Ishikawa (cell line): Measurements from ENCODE around the gene ETNK2.

Experiments
- CEBPB ChIP-seq: IDR thresholded peaks from 2 replicates; pipeline ENCODE4 v1.6.1; 2012
- CREB1 ChIP-seq: IDR thresholded peaks from 2 replicates; pipeline ENCODE4 v1.6.1; 2012; ENCODE audit warnings: low read depth
- EGR1 ChIP-seq: IDR thresholded peaks from 2 replicates; pipeline ENCODE4 v1.6.1; 2012
- EP300 ChIP-seq: IDR thresholded peaks from 2 replicates; pipeline ENCODE4 v1.6.1; 2012; ENCODE audit warnings: borderline replicate concordance
- FOXM1 ChIP-seq: IDR thresholded peaks from 2 replicates; pipeline ENCODE4 v1.6.1; 2012; ENCODE audit warnings: low read depth, borderline replicate concordance
- MAX ChIP-seq: IDR thresholded peaks from 2 replicates; pipeline ENCODE4 v1.6.1; 2012
- NFIC ChIP-seq: IDR thresholded peaks from 2 replicates; pipeline ENCODE4 v1.6.1; 2012
- RAD21 ChIP-seq: IDR thresholded peaks from 2 replicates; pipeline ENCODE4 v1.6.1; 2012; ENCODE audit warnings: low read depth
- REST ChIP-seq: IDR thresholded peaks from 2 replicates; pipeline ENCODE4 v1.6.1; 2012; ENCODE audit warnings: low read depth, mild to moderate bottlenecking
- TAF1 ChIP-seq: IDR thresholded peaks from 2 replicates; pipeline ENCODE4 v1.6.1; 2012; ENCODE audit warnings: low read depth, mild to moderate bottlenecking
- TCF12 ChIP-seq: IDR thresholded peaks from 2 replicates; pipeline ENCODE4 v1.6.1; 2012; ENCODE audit warnings: low read depth
- TEAD4 ChIP-seq: IDR thresholded peaks from 2 replicates; pipeline ENCODE4 v1.6.1; 2012
- USF1 ChIP-seq: IDR thresholded peaks from 2 replicates; pipeline ENCODE4 v1.6.1; 2012
- YY1 ChIP-seq: IDR thresholded peaks from 2 replicates; pipeline ENCODE4 v1.6.1; 2012; ENCODE audit warnings: low read depth
- ZBTB7A ChIP-seq: IDR thresholded peaks from 2 replicates; pipeline ENCODE4 v1.6.1; 2012; ENCODE audit warnings: low read depth

The ETNK2 gene

GRCh38 chr1:204106825-204107224 lies 45.0 kb downstream of the ETNK2 start:
- TF ChIP-seq MAX (no peak), ZBTB7A (no peak), TEAD4 (no peak), RAD21 (no peak), EGR1 (no peak), TCF12 (no peak), CREB1 (no peak), TAF1 (no peak), NFIC (no peak), USF1 (no peak), FOXM1 (no peak), CEBPB (no peak), EP300 (no peak), YY1 (no peak), REST (no peak)

GRCh38 chr1:204105131-204105515 lies 46.7 kb downstream of the ETNK2 start:
- TF ChIP-seq NFIC (no peak), EGR1 (no peak), TEAD4 (no peak)

- TF ChIP-seq REST (no peak), CREB1 (no peak), RAD21 (no peak), TAF1 (no peak)
These were observed 47.3 kb downstream of the ETNK2 start for GRCh38 chr1:204104331-204105130.

- no peak for TF ChIP-seq TEAD4
- TF ChIP-seq CEBPB: no peak
- TF ChIP-seq USF1: no peak
- TF ChIP-seq RAD21: no peak
- TF ChIP-seq NFIC: no peak
- no peak for TF ChIP-seq YY1
These were observed 48.5 kb downstream of the ETNK2 start for GRCh38 chr1:204103431-204103741.

- no peak for TF ChIP-seq EGR1
- TF ChIP-seq REST: no peak
- no peak for TF ChIP-seq USF1
- TF ChIP-seq CEBPB: no peak
- TF ChIP-seq CREB1: no peak
- no peak for TF ChIP-seq MAX
- no peak for TF ChIP-seq TEAD4
- TF ChIP-seq FOXM1: no peak
- no peak for TF ChIP-seq TAF1
- TF ChIP-seq EP300: no peak
- TF ChIP-seq NFIC: no peak
- TF ChIP-seq TCF12: no peak
- TF ChIP-seq ZBTB7A: no peak
- TF ChIP-seq YY1: no peak
These were observed 49.0 kb downstream of the ETNK2 start for GRCh38 chr1:204102739-204103430.
